Testis (tissue), 3 donors: ENCODE measurements around the gene B4GALT1. TPM values are rescaled to one million over a fixed set of nuclear protein-coding genes. Genes with fewer than 3 reads are reported as not detected.

ENCODE experiments used
- DNase-seq: peaks from one replicate; pipeline ENCODE4 v3.0.0-alpha.2; 2019
- H3K27ac ChIP-seq, 2 donors: fragments of 200-600 bp; sonication (generic); one replicate each; pipeline ENCODE4 v1.5.1; 2019
- H3K27me3 ChIP-seq: fragments of 200-600 bp; sonication (generic); one replicate; pipeline ENCODE4 v1.5.1; 2019
- H3K36me3 ChIP-seq: fragments of 200-600 bp; sonication (generic); one replicate; pipeline ENCODE4 v1.5.1; 2017; ENCODE audit warnings: low read depth; ENCODE audit errors: missing control alignments
- H3K4me1 ChIP-seq: fragments of 200-600 bp; sonication (generic); one replicate; pipeline ENCODE4 v1.5.1; 2019
- H3K4me3 ChIP-seq, 2 donors: fragments of 200-600 bp; sonication (generic); one replicate each; pipeline ENCODE4 v1.5.1; 2017 to 2019
- H3K9me3 ChIP-seq: fragments of 200-600 bp; sonication (generic); one replicate; pipeline ENCODE4 v1.5.1; 2017
- CTCF ChIP-seq, 3 experiments: fragments of 450-650 bp in 2 of 3; fragments of 200-600 bp in 1 of 3; sonication (generic) in 1 of 3; IDR thresholded peaks; one replicate each; pipeline ENCODE4 v1.5.1; 2016 to 2019; ENCODE audit warnings: antibody characterized with exemption in 3 of 3, mild to moderate bottlenecking in 2 of 3, moderate library complexity in 1 of 3
- POLR2A ChIP-seq: fragments of 450-650 bp; IDR thresholded peaks from one replicate; pipeline ENCODE4 v1.6.1; 2017; ENCODE audit warnings: antibody characterized with exemption, mild to moderate bottlenecking, moderate library complexity
- WGBS, 2 donors: methylation state at CpG; one replicate each; pipeline ENCODE4 v1.1.5; 2018; 5-methylcytosine and 5-hydroxymethylcytosine counted together
- intact Hi-C: fragments of 100-400 bp; cut with DNase I; formaldehyde crosslinking; loops from one replicate; pipeline ENCODE4 v1.15.1; 2023; ENCODE audit warnings: low total_unique reads
- polyA plus RNA-seq: library from polyadenylated mRNA; stranded (reverse); fragments of 350-450 nt; fragmentation: Illumina TruSeq; extraction: RNeasy Lipid Tissue Mini Kit (QIAGEN cat#74804); gene quantifications from one replicate; pipeline ENCODE4 v1.2.3, GENCODE V29; 2014; ENCODE audit warnings: low read depth, low replicate concordance; ENCODE audit not compliant: insufficient read depth
- total RNA-seq, 2 donors: library from RNA; depleted of rRNA; stranded (reverse); fragments of >200 nt; gene quantifications; one replicate each; pipeline ENCODE4 v1.2.3, GENCODE V29; 2016

B4GALT1 gene
- total and polyA plus RNA-seq, 3 donors from 2014 or later: 112 to 212 (median 192) TPM

GRCh38 chr9:33135470-33135958, 31.6 kb downstream of the B4GALT1 start:
- H3K4me1 ChIP-seq: peaks cover 83% of the 10 kb centered on the region
- no peak overlapping the region for H3K4me3 ChIP-seq
- no peaks in the 10 kb centered on the region for H3K9me3 ChIP-seq
- H3K27ac ChIP-seq: peak overlapping the region; percentile 73 to 78
- peak; percentile 72 for DNase-seq
- TF ChIP-seq POLR2A (no peak), CTCF (IDR thresholded peaks at IDR 0.05) (no peak)
- H3K27me3 ChIP-seq: no peaks in the 10 kb centered on the region
- intact Hi-C loops: no loop called here
- 33 to 58% methylated on average over 5 to 8 of the region's 8 CpGs for WGBS, 2 donors
- no peaks in the 10 kb centered on the region for H3K36me3 ChIP-seq

- intact Hi-C loops: no loop called here
- Histone ChIP-seq H3K9me3 (no peaks in the 10 kb centered on the region), H3K36me3 (no peaks in the 10 kb centered on the region), H3K4me1 (peaks cover 83% of the 10 kb centered on the region), H3K27ac (peak overlapping the region; percentile 73 to 78), H3K4me3 (no peak overlapping the region), H3K27me3 (no peaks in the 10 kb centered on the region)
- TF ChIP-seq POLR2A (no peak), CTCF (IDR thresholded peaks at IDR 0.05) (no peak)
- DNase-seq: no peak
- 69 to 77% methylated on average over 1 to 8 of the region's 8 CpGs for WGBS, 2 donors
These were observed 32.1 kb downstream of the B4GALT1 start for GRCh38 chr9:33135031-33135461.

- no peaks in the 10 kb centered on the region for H3K27me3 ChIP-seq
- H3K4me1 ChIP-seq: peaks cover 80% of the 10 kb centered on the region
- TF ChIP-seq POLR2A (no peak), CTCF (IDR thresholded peaks at IDR 0.05) (no peak)
- no peaks in the 10 kb centered on the region for H3K36me3 ChIP-seq
- H3K9me3 ChIP-seq: no peaks in the 10 kb centered on the region
- peak overlapping the region; percentile 7 to 78 for H3K27ac ChIP-seq
- no peak overlapping the region for H3K4me3 ChIP-seq
- no peak for DNase-seq
- intact Hi-C loops: no loop called here
- WGBS, 2 donors: 80 to 91% methylated on average over 7 of the region's 7 CpGs
These were observed 34.0 kb downstream of the B4GALT1 start for GRCh38 chr9:33133186-33133585.

GRCh38 chr9:33131790-33132772, 35.1 kb downstream of the B4GALT1 start:
- H3K27me3 ChIP-seq: no peaks in the 10 kb centered on the region
- TF ChIP-seq CTCF (IDR thresholded peaks at IDR 0.05) (no peak), POLR2A (no peak)
- peaks cover 69% of the 10 kb centered on the region for H3K4me1 ChIP-seq
- H3K27ac ChIP-seq: peak overlapping the region; percentile 4 to 78
- 63 to 75% methylated on average over 10 of the region's 10 CpGs for WGBS, 2 donors
- intact Hi-C loops: no loop called here
- H3K4me3 ChIP-seq: no peak overlapping the region
- peak; percentile 55 for DNase-seq
- no peaks in the 10 kb centered on the region for H3K36me3 ChIP-seq
- H3K9me3 ChIP-seq: no peaks in the 10 kb centered on the region
